HepG2 (cell line): ENCODE measurements around the gene PTTG1. TPM values are rescaled to one million over a fixed set of nuclear protein-coding genes. Genes with fewer than 3 reads are reported as not detected.

Source experiments
- CHD4 ChIP-seq: fragments of 200-600 bp; sonication (generic); IDR thresholded peaks from 2 replicates; pipeline ENCODE4 v1.7.0; 2017; ENCODE audit warnings: mild to moderate bottlenecking, low read length, borderline replicate concordance
- HNRNPLL ChIP-seq: fragments of 200-400 bp; formaldehyde crosslinking; IDR thresholded peaks from 2 replicates; pipeline ENCODE4 v1.6.1; 2017; ENCODE audit warnings: mild to moderate bottlenecking, low read depth, low read length; ENCODE audit not compliant: poor library complexity, severe bottlenecking
- ZC3H13 ChIP-seq: sonication (generic); formaldehyde crosslinking; IDR thresholded peaks from 2 replicates; pipeline ENCODE4 v1.8.1; 2023; ENCODE audit warnings: mild to moderate bottlenecking, missing genetic modification reagents, moderate library complexity
- polyA plus RNA-seq, 8 experiments: library from polyadenylated mRNA; depleted of rRNA in 3 of 8; stranded (reverse) in 7 of 8; unstranded in 1 of 8; fragments of >200 nt; fragmentation: Illumina TruSeq in 4 of 8; extraction: Trizol in 4 of 8; gene quantifications; 2 replicates each; pipeline versions ENCODE4 v1.2.1 to v1.2.3, GENCODE V29; 2011 to 2016; ENCODE audit warnings: low read depth in 4 of 8, missing spikeins in 1 of 8, mixed read lengths in 1 of 8; ENCODE audit not compliant: insufficient read depth in 1 of 8
- total RNA-seq, 5 experiments: library from RNA; depleted of rRNA; stranded (reverse); fragments of >200 nt; fragmentation: Illumina TruSeq; extraction: Trizol; gene quantifications; 2 replicates each; pipeline ENCODE4 v1.2.3, GENCODE V29; 2016; ENCODE audit warnings: low read depth in 1 of 5
- TF ChIP-seq, protein P1 (sequence below): sonication (generic); formaldehyde crosslinking; IDR thresholded peaks from 2 replicates; pipeline ENCODE4 v1.9.0; 2021; ENCODE audit warnings: missing genetic modification reagents, borderline replicate concordance
- TF ChIP-seq, protein P2 (sequence below): sonication (generic); formaldehyde crosslinking; IDR thresholded peaks from 2 replicates; pipeline ENCODE4 v1.4.0; 2020; ENCODE audit warnings: missing genetic modification reagents, borderline replicate concordance
- TF ChIP-seq, protein P3 (sequence below): sonication (generic); formaldehyde crosslinking; IDR thresholded peaks from 2 replicates; pipeline ENCODE4 v1.4.0; 2020; ENCODE audit warnings: missing genetic modification reagents, borderline replicate concordance
- TF ChIP-seq, protein P4 (sequence below): sonication (generic); formaldehyde crosslinking; IDR thresholded peaks from 2 replicates; pipeline ENCODE4 v1.5.0; 2020; ENCODE audit warnings: mild to moderate bottlenecking, missing genetic modification reagents, borderline replicate concordance

The PTTG1 gene
- total and polyA plus RNA-seq, 2 of the 13 experiments (the other 11 are each of a cell fraction or from before 2014, with no cell fraction given): 102 to 161 TPM

DNA sequence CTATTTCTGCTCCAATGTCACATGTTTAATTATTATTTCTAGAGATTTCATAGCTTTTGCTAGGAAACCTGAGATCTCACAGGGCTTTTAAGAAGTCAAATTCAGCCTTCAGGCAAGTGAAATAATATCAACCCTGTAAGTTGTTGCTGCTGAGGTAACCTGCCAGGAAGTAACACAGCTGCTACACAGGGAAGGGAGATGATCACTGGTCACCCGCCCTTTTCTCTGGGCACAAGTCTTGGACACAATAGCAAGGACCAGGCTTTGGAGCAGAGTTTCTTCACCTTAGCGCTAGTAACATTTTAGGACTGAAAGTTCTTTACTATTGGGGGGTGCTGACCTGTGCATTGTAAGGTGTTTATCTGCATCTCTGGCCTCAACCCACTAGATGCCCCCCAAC is 50.1 kb downstream of the PTTG1 start (continued):
- TF ChIP-seq, protein P1, sequence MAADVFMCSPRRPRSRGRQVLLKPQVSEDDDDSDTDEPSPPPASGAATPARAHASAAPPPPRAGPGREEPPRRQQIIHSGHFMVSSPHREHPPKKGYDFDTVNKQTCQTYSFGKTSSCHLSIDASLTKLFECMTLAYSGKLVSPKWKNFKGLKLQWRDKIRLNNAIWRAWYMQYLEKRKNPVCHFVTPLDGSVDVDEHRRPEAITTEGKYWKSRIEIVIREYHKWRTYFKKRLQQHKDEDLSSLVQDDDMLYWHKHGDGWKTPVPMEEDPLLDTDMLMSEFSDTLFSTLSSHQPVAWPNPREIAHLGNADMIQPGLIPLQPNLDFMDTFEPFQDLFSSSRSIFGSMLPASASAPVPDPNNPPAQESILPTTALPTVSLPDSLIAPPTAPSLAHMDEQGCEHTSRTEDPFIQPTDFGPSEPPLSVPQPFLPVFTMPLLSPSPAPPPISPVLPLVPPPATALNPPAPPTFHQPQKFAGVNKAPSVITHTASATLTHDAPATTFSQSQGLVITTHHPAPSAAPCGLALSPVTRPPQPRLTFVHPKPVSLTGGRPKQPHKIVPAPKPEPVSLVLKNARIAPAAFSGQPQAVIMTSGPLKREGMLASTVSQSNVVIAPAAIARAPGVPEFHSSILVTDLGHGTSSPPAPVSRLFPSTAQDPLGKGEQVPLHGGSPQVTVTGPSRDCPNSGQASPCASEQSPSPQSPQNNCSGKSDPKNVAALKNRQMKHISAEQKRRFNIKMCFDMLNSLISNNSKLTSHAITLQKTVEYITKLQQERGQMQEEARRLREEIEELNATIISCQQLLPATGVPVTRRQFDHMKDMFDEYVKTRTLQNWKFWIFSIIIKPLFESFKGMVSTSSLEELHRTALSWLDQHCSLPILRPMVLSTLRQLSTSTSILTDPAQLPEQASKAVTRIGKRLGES: no peak
- TF ChIP-seq, protein P2, sequence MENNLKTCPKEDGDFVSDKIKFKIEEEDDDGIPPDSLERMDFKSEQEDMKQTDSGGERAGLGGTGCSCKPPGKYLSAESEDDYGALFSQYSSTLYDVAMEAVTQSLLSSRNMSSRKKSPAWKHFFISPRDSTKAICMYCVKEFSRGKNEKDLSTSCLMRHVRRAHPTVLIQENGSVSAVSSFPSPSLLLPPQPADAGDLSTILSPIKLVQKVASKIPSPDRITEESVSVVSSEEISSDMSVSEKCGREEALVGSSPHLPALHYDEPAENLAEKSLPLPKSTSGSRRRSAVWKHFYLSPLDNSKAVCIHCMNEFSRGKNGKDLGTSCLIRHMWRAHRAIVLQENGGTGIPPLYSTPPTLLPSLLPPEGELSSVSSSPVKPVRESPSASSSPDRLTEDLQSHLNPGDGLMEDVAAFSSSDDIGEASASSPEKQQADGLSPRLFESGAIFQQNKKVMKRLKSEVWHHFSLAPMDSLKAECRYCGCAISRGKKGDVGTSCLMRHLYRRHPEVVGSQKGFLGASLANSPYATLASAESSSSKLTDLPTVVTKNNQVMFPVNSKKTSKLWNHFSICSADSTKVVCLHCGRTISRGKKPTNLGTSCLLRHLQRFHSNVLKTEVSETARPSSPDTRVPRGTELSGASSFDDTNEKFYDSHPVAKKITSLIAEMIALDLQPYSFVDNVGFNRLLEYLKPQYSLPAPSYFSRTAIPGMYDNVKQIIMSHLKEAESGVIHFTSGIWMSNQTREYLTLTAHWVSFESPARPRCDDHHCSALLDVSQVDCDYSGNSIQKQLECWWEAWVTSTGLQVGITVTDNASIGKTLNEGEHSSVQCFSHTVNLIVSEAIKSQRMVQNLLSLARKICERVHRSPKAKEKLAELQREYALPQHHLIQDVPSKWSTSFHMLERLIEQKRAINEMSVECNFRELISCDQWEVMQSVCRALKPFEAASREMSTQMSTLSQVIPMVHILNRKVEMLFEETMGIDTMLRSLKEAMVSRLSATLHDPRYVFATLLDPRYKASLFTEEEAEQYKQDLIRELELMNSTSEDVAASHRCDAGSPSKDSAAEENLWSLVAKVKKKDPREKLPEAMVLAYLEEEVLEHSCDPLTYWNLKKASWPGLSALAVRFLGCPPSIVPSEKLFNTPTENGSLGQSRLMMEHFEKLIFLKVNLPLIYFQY (CRISPR knock-in tag): no peak
- TF ChIP-seq, protein P3, sequence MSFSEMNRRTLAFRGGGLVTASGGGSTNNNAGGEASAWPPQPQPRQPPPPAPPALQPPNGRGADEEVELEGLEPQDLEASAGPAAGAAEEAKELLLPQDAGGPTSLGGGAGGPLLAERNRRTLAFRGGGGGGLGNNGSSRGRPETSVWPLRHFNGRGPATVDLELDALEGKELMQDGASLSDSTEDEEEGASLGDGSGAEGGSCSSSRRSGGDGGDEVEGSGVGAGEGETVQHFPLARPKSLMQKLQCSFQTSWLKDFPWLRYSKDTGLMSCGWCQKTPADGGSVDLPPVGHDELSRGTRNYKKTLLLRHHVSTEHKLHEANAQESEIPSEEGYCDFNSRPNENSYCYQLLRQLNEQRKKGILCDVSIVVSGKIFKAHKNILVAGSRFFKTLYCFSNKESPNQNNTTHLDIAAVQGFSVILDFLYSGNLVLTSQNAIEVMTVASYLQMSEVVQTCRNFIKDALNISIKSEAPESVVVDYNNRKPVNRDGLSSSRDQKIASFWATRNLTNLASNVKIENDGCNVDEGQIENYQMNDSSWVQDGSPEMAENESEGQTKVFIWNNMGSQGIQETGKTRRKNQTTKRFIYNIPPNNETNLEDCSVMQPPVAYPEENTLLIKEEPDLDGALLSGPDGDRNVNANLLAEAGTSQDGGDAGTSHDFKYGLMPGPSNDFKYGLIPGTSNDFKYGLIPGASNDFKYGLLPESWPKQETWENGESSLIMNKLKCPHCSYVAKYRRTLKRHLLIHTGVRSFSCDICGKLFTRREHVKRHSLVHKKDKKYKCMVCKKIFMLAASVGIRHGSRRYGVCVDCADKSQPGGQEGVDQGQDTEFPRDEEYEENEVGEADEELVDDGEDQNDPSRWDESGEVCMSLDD (CRISPR knock-in tag): no peak
- no peak for TF ChIP-seq CHD4
- TF ChIP-seq ZC3H13 (CRISPR knock-in tag): no peak
- no peak for TF ChIP-seq HNRNPLL
- TF ChIP-seq, protein P4, sequence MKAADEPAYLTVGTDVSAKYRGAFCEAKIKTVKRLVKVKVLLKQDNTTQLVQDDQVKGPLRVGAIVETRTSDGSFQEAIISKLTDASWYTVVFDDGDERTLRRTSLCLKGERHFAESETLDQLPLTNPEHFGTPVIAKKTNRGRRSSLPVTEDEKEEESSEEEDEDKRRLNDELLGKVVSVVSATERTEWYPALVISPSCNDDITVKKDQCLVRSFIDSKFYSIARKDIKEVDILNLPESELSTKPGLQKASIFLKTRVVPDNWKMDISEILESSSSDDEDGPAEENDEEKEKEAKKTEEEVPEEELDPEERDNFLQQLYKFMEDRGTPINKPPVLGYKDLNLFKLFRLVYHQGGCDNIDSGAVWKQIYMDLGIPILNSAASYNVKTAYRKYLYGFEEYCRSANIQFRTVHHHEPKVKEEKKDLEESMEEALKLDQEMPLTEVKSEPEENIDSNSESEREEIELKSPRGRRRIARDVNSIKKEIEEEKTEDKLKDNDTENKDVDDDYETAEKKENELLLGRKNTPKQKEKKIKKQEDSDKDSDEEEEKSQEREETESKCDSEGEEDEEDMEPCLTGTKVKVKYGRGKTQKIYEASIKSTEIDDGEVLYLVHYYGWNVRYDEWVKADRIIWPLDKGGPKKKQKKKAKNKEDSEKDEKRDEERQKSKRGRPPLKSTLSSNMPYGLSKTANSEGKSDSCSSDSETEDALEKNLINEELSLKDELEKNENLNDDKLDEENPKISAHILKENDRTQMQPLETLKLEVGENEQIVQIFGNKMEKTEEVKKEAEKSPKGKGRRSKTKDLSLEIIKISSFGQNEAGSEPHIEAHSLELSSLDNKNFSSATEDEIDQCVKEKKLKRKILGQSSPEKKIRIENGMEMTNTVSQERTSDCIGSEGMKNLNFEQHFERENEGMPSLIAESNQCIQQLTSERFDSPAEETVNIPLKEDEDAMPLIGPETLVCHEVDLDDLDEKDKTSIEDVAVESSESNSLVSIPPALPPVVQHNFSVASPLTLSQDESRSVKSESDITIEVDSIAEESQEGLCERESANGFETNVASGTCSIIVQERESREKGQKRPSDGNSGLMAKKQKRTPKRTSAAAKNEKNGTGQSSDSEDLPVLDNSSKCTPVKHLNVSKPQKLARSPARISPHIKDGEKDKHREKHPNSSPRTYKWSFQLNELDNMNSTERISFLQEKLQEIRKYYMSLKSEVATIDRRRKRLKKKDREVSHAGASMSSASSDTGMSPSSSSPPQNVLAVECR (CRISPR knock-in tag): no peak
